ENCODE data around the gene ZNF24.

The ZNF24 gene

DNA sequence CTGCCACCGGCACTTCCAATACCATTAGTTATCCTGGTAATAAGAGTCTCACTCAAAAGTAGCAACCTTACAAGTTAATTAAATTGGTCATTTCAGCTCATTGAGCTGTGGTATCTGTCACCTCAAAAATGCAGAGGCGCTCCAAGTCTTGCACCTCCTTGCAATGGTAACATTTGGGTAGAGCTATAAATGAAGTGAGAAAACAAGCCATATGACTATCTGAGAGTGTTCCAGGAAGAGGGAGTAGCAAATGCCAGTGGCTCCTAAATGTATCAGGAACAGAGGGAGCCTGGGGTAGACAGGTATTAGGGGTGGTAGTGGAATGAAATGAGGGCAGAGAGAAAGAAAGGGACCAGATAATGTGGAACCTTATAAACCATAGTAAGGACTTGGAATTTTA lies 48.2 kb downstream of the ZNF24 start:
- no peak overlapping the region for H3K4me3 ChIP-seq (ENCODE audit: low read length)
- no peak for DNase-seq (ENCODE audit: low read depth)
- TF ChIP-seq, protein P1, sequence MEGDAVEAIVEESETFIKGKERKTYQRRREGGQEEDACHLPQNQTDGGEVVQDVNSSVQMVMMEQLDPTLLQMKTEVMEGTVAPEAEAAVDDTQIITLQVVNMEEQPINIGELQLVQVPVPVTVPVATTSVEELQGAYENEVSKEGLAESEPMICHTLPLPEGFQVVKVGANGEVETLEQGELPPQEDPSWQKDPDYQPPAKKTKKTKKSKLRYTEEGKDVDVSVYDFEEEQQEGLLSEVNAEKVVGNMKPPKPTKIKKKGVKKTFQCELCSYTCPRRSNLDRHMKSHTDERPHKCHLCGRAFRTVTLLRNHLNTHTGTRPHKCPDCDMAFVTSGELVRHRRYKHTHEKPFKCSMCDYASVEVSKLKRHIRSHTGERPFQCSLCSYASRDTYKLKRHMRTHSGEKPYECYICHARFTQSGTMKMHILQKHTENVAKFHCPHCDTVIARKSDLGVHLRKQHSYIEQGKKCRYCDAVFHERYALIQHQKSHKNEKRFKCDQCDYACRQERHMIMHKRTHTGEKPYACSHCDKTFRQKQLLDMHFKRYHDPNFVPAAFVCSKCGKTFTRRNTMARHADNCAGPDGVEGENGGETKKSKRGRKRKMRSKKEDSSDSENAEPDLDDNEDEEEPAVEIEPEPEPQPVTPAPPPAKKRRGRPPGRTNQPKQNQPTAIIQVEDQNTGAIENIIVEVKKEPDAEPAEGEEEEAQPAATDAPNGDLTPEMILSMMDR (conservative IDR thresholded peaks at IDR 0.05; ENCODE audit: low read length): no peak

DNA sequence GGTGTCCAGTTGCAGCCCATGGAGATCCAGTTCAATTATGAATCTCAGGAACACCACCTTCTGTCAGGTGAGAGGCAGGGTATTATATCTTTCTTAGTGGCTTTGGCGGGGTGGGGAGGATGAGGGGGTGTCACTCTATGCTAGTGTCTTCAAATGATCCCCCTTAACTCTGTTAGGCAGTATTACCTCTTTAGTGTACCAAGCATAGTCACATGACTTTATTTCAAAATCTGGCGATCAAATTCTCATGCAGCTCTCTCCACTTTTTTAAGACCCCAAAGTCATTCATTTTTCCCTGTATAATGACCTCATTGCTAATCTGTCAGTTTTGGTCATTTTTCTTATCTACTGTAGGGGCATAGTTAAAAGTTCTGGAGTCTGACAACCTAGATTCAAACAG lies 53.1 kb downstream of the ZNF24 start:
- H3K4me3 ChIP-seq (ENCODE audit: low read length): peak overlapping the region; percentile 84
- TF ChIP-seq, protein P1 (conservative IDR thresholded peaks at IDR 0.05; ENCODE audit: low read length): no peak
- no peak for DNase-seq (ENCODE audit: low read depth)

DNA sequence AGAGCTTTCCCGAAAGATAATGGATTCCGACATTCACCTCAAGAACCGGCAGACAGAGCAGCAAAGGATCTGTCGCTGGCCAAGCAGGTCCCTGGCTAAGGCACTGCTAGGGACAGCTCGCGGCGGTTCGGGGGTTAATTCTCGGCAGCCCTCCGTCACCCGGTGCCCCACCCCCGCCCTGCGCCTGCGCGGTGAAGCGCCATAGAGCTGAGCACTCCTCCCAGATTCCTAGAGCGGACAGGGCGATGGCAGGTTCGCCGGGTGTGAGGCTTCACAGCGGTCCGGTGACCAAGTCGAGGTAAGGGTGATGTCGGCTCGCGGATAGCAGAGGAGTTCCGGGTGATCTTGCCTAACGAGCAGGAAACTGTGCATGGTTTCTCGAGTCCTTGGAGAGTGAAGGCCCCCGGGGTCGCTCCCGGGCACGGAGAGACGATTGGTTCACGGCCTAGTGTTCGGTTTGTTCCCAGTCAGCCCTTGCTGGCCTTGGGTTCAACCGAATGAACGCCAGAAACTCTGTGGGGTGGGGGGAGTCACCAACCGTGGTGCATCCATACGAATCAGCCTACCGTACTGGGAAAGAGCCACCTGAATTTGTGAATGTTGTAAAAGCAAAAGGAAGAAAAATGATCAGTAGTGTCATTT lies 54.0 kb downstream of the ZNF24 start, which contains the start of gene ZSCAN30:
TSS of gene ZSCAN30 (minus strand) at position 136 of the 642 bp plus-strand sequence. CDS start 25,877 bp downstream, outside the sequence.
- DNase-seq (ENCODE audit: low read depth): peak; percentile 94
- TF ChIP-seq, protein P1 (conservative IDR thresholded peaks at IDR 0.05; ENCODE audit: low read length): no peak
- peak within 1 kb of the TSS; percentile 84 for H3K4me3 ChIP-seq (ENCODE audit: low read length)

DNA sequence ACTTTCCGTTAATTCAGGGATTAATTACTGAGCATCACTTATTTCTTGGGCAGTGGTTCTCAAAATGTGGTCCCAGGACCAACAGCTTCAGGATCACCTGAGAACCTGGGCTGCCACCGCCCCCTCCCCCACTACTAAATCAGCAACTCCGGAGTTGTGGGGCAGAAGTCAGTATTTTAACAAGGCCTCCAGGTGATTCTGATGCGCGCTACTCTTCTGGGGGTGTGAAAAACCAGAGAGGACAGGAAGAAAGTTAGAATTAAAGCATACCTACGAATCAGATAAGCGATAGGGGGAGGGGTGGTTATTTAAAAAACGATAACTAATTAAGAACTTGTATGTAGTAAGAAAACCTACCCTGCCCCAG lies 54.5 kb downstream of the ZNF24 start:
- TF ChIP-seq, protein P1 (conservative IDR thresholded peaks at IDR 0.05; ENCODE audit: low read length): no peak
- peak overlapping the region; percentile 84 for H3K4me3 ChIP-seq (ENCODE audit: low read length)
- DNase-seq (ENCODE audit: low read depth): no peak

DNA sequence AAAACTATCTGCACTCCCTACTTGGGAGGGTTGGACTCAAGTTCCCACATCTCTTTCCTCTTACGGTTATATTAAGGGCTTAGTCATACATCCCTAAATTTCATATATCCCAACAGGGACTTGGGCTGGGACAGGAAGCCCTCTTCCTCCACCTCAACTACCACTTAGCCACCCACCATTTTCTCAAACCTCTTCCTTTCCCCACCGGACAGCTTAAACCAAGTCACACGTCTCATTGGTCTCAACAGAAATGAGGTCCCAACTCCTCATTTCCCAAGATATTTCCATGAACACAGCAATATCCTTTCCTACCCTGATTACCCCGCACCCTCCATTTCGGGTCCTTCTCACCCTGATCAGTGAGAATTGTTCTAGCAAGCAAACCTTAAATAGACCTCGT lies 54.9 kb downstream of the ZNF24 start:
- DNase-seq (ENCODE audit: low read depth): peak; percentile 39
- TF ChIP-seq, protein P1 (conservative IDR thresholded peaks at IDR 0.05; ENCODE audit: low read length): no peak
- H3K4me3 ChIP-seq (ENCODE audit: low read length): peak overlapping the region; percentile 84

DNA sequence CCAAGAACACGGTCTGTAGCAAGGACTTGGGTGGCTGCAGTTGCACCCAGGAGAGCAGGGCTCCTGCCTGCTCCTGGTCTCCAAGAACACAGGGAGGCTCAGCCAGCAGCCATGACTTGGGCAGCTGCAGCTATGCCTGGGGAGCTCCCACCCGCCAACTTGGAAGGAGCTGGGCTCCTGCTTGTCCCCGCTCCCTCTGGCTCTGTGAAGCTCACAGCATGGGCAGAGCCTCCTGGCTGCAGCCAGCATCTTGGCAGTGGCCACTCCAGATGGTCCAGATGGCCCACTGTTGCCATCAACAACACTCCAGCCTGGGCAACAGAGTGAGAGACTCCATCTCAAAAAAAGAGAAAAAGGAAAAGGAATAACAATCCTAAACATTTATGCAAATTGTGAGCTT lies 59.4 kb downstream of the ZNF24 start:
- no peak for DNase-seq (ENCODE audit: low read depth)
- H3K4me3 ChIP-seq (ENCODE audit: low read length): no peak overlapping the region
- TF ChIP-seq, protein P1 (conservative IDR thresholded peaks at IDR 0.05; ENCODE audit: low read length): no peak

Measured in AG10803 (cell line).